K562 (cell line): ENCODE measurements around the gene ALDH9A1. TPM values are rescaled to one million over a fixed set of nuclear protein-coding genes. Genes with fewer than 3 reads are reported as not detected.

Experiments
- BRD4 ChIP-seq: fragments of 200-600 bp; sonication (generic); IDR thresholded peaks from 2 replicates; pipeline ENCODE4 v1.6.1; 2017; ENCODE audit warnings: inconsistent platforms
- C11orf30 ChIP-seq: fragments of 450-650 bp; IDR thresholded peaks from 2 replicates; pipeline ENCODE4 v1.6.1; 2016; ENCODE audit warnings: low read depth, mild to moderate bottlenecking
- E2F6 ChIP-seq, 2 experiments: IDR thresholded peaks; 2 replicates each; pipeline ENCODE4 v1.6.1; 2011; ENCODE audit warnings: borderline replicate concordance in 1 of 2, control low read depth in 1 of 2, low read depth in 1 of 2, low read length in 1 of 2, mild to moderate bottlenecking in 1 of 2, mixed read lengths in 1 of 2, moderate library complexity in 1 of 2; ENCODE audit not compliant: insufficient read depth in 1 of 2, insufficient read length in 1 of 2, poor library complexity in 1 of 2, severe bottlenecking in 1 of 2; ENCODE audit errors: extremely low read depth in 1 of 2
- FOXJ2 ChIP-seq: fragments of 200-800 bp; sonication (Bioruptor generic); IDR thresholded peaks from 2 replicates; pipeline ENCODE4 v1.6.1; 2016; ENCODE audit warnings: missing genetic modification characterization, missing compliant biosample characterization
- GTF3C2 ChIP-seq: IDR thresholded peaks from 3 replicates; pipeline ENCODE4 v1.6.1; 2011; ENCODE audit warnings: borderline replicate concordance, mild to moderate bottlenecking, moderate library complexity; ENCODE audit not compliant: insufficient read length; ENCODE audit errors: extremely low read depth
- HDAC1 ChIP-seq, 2 experiments: fragments of 450-650 bp; IDR thresholded peaks; 2 replicates each; pipeline ENCODE4 v1.6.1; 2016 to 2017; ENCODE audit warnings: inconsistent platforms in 1 of 2, mild to moderate bottlenecking in 1 of 2, moderate library complexity in 1 of 2
- ILK ChIP-seq: fragments of 450-650 bp; IDR thresholded peaks from 2 replicates; pipeline ENCODE4 v1.6.1; 2016; ENCODE audit warnings: missing genetic modification characterization, low read depth, mild to moderate bottlenecking, missing compliant biosample characterization, moderate library complexity, borderline replicate concordance
- MXD1 ChIP-seq: fragments of 250-450 bp; sonication (Bioruptor Pico); IDR thresholded peaks from 2 replicates; pipeline ENCODE4 v1.8.0; 2021; ENCODE audit warnings: borderline replicate concordance, mild to moderate bottlenecking, moderate library complexity; ENCODE audit not compliant: poor library complexity, severe bottlenecking
- RNF219 ChIP-seq: fragments of 250-450 bp; sonication (Bioruptor Pico); IDR thresholded peaks from 2 replicates; pipeline ENCODE4 v1.5.0; 2022; ENCODE audit warnings: mild to moderate bottlenecking
- ZNF165 ChIP-seq: fragments of 250-450 bp; sonication (Bioruptor Pico); IDR thresholded peaks from 2 replicates; pipeline ENCODE4 v1.4.0; 2020; ENCODE audit warnings: borderline replicate concordance
- polyA plus RNA-seq, 8 experiments: library from polyadenylated mRNA; depleted of rRNA in 4 of 8; stranded (reverse) in 5 of 8; unstranded in 3 of 8; fragments of >200 nt; fragmentation: Nextera tagmentation in 2 of 8; fragmentation: Illumina TruSeq in 1 of 8; extraction: Ambion mirVana in 2 of 8; extraction: Trizol in 1 of 8; gene quantifications; 2 replicates each; pipeline versions ENCODE4 v1.2.1 to v1.2.3, GENCODE V29; 2011 to 2014; ENCODE audit warnings: inconsistent platforms in 1 of 8, missing spikeins in 1 of 8
- total RNA-seq, 7 experiments: library from RNA; depleted of rRNA in 6 of 7; stranded (reverse); fragments of >200 nt in 6 of 7; fragmentation: Illumina TruSeq in 2 of 7; extraction: Trizol in 2 of 7; gene quantifications; 2 replicates each; pipeline versions ENCODE4 v1.2.1 to v1.2.3, GENCODE V29; 2011 to 2021; ENCODE audit warnings: low replicate concordance in 1 of 7
- TF ChIP-seq, protein P1 (sequence below): fragments of 250-450 bp; sonication (Bioruptor Pico); IDR thresholded peaks from 2 replicates; pipeline ENCODE4 v1.4.0; 2020; ENCODE audit warnings: mild to moderate bottlenecking, moderate library complexity
- TF ChIP-seq, protein P2 (sequence below), 3 experiments: IDR thresholded peaks in 2 of 3; conservative IDR thresholded peaks in 1 of 3; 2 replicates each; pipeline ENCODE4 v1.5.1; 2011 to 2012; ENCODE audit warnings: low read length in 3 of 3, mild to moderate bottlenecking in 3 of 3, control low read depth in 2 of 3, improper control_type of control experiment in 1 of 3, inconsistent platforms in 1 of 3, low read depth in 1 of 3, mixed read lengths in 1 of 3, moderate library complexity in 1 of 3; ENCODE audit not compliant: insufficient read depth in 2 of 3

Gene ALDH9A1
- total and polyA plus RNA-seq, 9 of the 15 experiments (the other 6 are each of a cell fraction or from before 2014, with no cell fraction given), result 26.5 to 54.3 (median 39.2) TPM

DNA sequence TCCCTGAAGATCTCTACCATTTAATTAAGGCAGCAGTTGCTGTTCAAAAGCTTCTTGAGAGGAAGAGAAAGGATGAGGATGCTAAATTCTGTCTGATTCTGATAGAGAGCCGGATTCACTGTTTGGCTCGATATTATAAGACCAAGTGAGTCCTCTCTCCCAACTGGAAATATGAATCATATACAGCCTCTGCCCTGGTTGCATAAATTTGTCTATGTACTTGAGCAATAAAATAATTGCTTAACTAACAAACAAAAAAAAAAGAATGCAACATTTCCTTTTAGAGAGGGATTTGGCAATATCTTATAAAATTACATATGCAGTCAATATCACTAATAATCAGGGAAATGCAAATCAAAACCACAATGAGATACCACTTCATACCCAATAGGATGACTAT, 26.8 kb downstream of the ALDH9A1 start (continued):
- TF ChIP-seq ILK (no peak), RNF219 (CRISPR knock-in tag) (no peak), E2F6 (IDR thresholded peaks at IDR 0.05; ENCODE audit: borderline replicate concordance in 1 of 2, extremely low read depth in 1 of 2, insufficient read depth in 1 of 2, insufficient read length in 1 of 2, low read depth in 1 of 2, low read length in 1 of 2, poor library complexity in 1 of 2, severe bottlenecking in 1 of 2) (no peak), HDAC1 (IDR thresholded peaks at IDR 0.05) (no peak), C11orf30 (no peak), FOXJ2 (tag) (no peak), GTF3C2 (no peak), MXD1 (CRISPR knock-in tag) (no peak), ZNF165 (CRISPR knock-in tag) (no peak), BRD4 (no peak)
- TF ChIP-seq, protein P1, sequence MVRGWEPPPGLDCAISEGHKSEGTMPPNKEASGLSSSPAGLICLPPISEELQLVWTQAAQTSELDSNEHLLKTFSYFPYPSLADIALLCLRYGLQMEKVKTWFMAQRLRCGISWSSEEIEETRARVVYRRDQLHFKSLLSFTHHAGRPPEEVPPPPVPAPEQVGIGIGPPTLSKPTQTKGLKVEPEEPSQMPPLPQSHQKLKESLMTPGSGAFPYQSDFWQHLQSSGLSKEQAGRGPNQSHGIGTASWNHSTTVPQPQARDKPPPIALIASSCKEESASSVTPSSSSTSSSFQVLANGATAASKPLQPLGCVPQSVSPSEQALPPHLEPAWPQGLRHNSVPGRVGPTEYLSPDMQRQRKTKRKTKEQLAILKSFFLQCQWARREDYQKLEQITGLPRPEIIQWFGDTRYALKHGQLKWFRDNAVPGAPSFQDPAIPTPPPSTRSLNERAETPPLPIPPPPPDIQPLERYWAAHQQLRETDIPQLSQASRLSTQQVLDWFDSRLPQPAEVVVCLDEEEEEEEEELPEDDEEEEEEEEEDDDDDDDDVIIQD, result no peak
- TF ChIP-seq, protein P2, sequence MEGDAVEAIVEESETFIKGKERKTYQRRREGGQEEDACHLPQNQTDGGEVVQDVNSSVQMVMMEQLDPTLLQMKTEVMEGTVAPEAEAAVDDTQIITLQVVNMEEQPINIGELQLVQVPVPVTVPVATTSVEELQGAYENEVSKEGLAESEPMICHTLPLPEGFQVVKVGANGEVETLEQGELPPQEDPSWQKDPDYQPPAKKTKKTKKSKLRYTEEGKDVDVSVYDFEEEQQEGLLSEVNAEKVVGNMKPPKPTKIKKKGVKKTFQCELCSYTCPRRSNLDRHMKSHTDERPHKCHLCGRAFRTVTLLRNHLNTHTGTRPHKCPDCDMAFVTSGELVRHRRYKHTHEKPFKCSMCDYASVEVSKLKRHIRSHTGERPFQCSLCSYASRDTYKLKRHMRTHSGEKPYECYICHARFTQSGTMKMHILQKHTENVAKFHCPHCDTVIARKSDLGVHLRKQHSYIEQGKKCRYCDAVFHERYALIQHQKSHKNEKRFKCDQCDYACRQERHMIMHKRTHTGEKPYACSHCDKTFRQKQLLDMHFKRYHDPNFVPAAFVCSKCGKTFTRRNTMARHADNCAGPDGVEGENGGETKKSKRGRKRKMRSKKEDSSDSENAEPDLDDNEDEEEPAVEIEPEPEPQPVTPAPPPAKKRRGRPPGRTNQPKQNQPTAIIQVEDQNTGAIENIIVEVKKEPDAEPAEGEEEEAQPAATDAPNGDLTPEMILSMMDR (IDR thresholded peaks at IDR 0.05 in 2 of 3, conservative IDR thresholded peaks at IDR 0.05 in 1 of 3; ENCODE audit: insufficient read depth in 2 of 3, low read depth in 1 of 3, low read length in 3 of 3), result no peak
